Measurements from ENCODE around the gene PTPRM. TPM values are rescaled to one million over a fixed set of nuclear protein-coding genes. Genes with fewer than 3 reads are reported as not detected.

The PTPRM gene
- polyA plus RNA-seq, 1 donor from 2014 or later: 126 TPM

- Histone ChIP-seq H3K9ac (ENCODE audit: low read length) (no peak overlapping the region), H4K20me1 (ENCODE audit: insufficient read depth) (no peaks in the 10 kb centered on the region), H3K9me2 (ENCODE audit: insufficient read depth, low read length) (no peaks in the 10 kb centered on the region), H3K79me2 (replicated peaks; ENCODE audit: insufficient read depth, low read length) (no peaks in the 10 kb centered on the region), H2AFZ (ENCODE audit: low read depth, low read length) (no peak overlapping the region), H3F3A (ENCODE audit: insufficient read depth, low read length, poor library complexity, severe bottlenecking) (no peaks in the 10 kb centered on the region), H3K4me3 (ENCODE audit: low read length) (no peak overlapping the region), H3K27ac (ENCODE audit: low read length) (no peak overlapping the region), H3K9me3 (ENCODE audit: low read length) (no peaks in the 10 kb centered on the region), H3K27me3 (ENCODE audit: insufficient read depth, low read depth, low read length) (peaks cover 13% of the 10 kb centered on the region), H3K36me3 (ENCODE audit: insufficient read depth, low read length) (no peaks in the 10 kb centered on the region), H3K4me2 (ENCODE audit: low read length) (no peak overlapping the region)
- TF ChIP-seq MXI1 (conservative IDR thresholded peaks at IDR 0.05; ENCODE audit: poor library complexity, severe bottlenecking) (no peak), RAD21 (conservative IDR thresholded peaks at IDR 0.05) (no peak), REST (IDR thresholded peaks at IDR 0.05; ENCODE audit: borderline replicate concordance) (no peak), POLR2AphosphoS5 (IDR thresholded peaks at IDR 0.05) (no peak), TAF1 (IDR thresholded peaks at IDR 0.05; ENCODE audit: low read depth) (no peak), EP300 (conservative IDR thresholded peaks at IDR 0.05; ENCODE audit: poor library complexity, severe bottlenecking) (no peak), EZH2 (IDR thresholded peaks at IDR 0.05; ENCODE audit: borderline replicate concordance, insufficient read depth, low read length, poor library complexity, severe bottlenecking) (no peak), SMC3 (conservative IDR thresholded peaks at IDR 0.05; ENCODE audit: poor library complexity) (no peak)
- TF ChIP-seq, protein P1, sequence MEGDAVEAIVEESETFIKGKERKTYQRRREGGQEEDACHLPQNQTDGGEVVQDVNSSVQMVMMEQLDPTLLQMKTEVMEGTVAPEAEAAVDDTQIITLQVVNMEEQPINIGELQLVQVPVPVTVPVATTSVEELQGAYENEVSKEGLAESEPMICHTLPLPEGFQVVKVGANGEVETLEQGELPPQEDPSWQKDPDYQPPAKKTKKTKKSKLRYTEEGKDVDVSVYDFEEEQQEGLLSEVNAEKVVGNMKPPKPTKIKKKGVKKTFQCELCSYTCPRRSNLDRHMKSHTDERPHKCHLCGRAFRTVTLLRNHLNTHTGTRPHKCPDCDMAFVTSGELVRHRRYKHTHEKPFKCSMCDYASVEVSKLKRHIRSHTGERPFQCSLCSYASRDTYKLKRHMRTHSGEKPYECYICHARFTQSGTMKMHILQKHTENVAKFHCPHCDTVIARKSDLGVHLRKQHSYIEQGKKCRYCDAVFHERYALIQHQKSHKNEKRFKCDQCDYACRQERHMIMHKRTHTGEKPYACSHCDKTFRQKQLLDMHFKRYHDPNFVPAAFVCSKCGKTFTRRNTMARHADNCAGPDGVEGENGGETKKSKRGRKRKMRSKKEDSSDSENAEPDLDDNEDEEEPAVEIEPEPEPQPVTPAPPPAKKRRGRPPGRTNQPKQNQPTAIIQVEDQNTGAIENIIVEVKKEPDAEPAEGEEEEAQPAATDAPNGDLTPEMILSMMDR (IDR thresholded peaks at IDR 0.05; ENCODE audit: poor library complexity, severe bottlenecking): no peak
These were observed 798.4 kb downstream of the PTPRM start for GRCh38 chr18:8365528-8365927.

DNA sequence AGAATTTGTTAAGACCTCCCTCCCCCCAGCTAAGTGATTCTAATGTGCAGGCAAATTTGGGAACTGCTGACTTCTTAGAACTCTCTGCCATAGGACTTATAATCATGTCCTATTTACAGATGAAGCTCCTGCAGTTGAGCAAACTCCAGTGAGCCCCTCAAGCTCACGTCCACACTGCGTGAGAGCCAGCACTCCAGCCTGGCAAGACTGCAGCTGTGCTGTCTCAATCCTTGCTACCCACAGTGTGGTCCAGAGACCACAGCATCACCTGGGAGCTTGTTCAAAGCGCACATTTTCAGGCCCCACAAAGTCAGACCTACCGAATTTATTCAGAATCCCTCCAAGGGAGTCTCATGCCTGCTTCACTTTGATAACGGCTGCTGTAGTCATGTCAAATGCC, 799.0 kb downstream of the PTPRM start:
- no peak overlapping the region for H2AFZ ChIP-seq (ENCODE audit: low read depth, low read length)
- no peaks in the 10 kb centered on the region for H3F3A ChIP-seq (ENCODE audit: insufficient read depth, low read length, poor library complexity, severe bottlenecking)
- no peak overlapping the region for H3K27ac ChIP-seq (ENCODE audit: low read length)
- H3K9me2 ChIP-seq (ENCODE audit: insufficient read depth, low read length): no peaks in the 10 kb centered on the region
- H3K27me3 ChIP-seq (ENCODE audit: insufficient read depth, low read depth, low read length): peaks cover 13% of the 10 kb centered on the region
- no peaks in the 10 kb centered on the region for H3K9me3 ChIP-seq (ENCODE audit: low read length)
- H3K9ac ChIP-seq (ENCODE audit: low read length): no peak overlapping the region
- H3K4me2 ChIP-seq (ENCODE audit: low read length): no peak overlapping the region
- no peaks in the 10 kb centered on the region for H3K79me2 ChIP-seq (replicated peaks; ENCODE audit: insufficient read depth, low read length)
- TF ChIP-seq EP300 (conservative IDR thresholded peaks at IDR 0.05; ENCODE audit: poor library complexity, severe bottlenecking) (no peak), RAD21 (conservative IDR thresholded peaks at IDR 0.05) (no peak), MXI1 (conservative IDR thresholded peaks at IDR 0.05; ENCODE audit: poor library complexity, severe bottlenecking) (no peak), EZH2 (IDR thresholded peaks at IDR 0.05; ENCODE audit: borderline replicate concordance, insufficient read depth, low read length, poor library complexity, severe bottlenecking) (no peak), SMC3 (conservative IDR thresholded peaks at IDR 0.05; ENCODE audit: poor library complexity) (no peak), TAF1 (IDR thresholded peaks at IDR 0.05; ENCODE audit: low read depth) (no peak), REST (IDR thresholded peaks at IDR 0.05; ENCODE audit: borderline replicate concordance) (no peak), POLR2AphosphoS5 (IDR thresholded peaks at IDR 0.05) (no peak)
- TF ChIP-seq, protein P1 (IDR thresholded peaks at IDR 0.05; ENCODE audit: poor library complexity, severe bottlenecking): no peak
- H3K36me3 ChIP-seq (ENCODE audit: insufficient read depth, low read length): no peaks in the 10 kb centered on the region
- no peak overlapping the region for H3K4me3 ChIP-seq (ENCODE audit: low read length)
- H4K20me1 ChIP-seq (ENCODE audit: insufficient read depth): no peaks in the 10 kb centered on the region
